HG02763 (cell line): Measurements from ENCODE around the gene DRD3.

Experiments
- ATAC-seq: cut with Tn5 transposase; IDR thresholded peaks from one replicate; pipeline ENCODE4 v1.9.1; 2021; ENCODE audit warnings: mild to moderate bottlenecking, moderate library complexity; ENCODE audit not compliant: unreplicated experiment

Gene DRD3

DNA sequence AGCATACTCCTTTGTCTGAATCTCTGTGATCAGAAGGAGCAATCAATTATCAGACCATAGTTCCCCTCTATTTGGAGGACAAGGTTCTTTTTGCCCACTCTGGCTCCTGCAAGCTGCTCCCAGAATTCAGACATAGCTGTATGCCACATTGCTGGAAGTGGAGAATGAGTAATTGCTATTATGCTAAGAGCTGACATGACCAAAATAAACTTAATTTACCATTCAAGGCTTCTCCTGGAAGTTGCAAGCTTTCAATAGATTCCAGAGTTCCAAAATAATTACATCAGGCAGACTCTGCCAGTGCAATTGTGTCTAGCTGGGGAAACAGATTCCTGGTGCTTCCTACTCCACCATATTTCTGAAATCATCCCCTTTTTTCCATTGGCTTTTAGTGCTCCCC, 7.6 kb upstream of the DRD3 start:
- no peak for ATAC-seq

DNA sequence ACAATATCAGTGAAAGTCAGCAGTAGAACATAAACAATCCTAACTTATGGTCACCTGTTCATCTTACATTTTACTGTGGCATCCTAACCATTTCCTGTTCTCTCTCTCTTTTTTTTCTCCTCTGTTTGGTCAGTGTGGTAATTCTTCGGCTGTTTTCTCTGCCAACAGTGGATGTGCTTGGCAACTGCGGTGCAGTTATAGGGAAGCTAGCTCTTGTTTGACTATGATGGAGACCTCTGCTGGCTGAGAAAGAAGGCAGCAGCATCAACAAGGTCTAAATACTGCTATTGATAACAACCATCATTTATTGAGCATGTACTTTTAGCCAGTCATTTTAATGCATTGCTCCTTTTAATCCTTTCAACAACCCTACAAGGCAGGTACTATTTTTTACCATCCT, 723 bp upstream of the DRD3 start:
- no peak for ATAC-seq

DNA sequence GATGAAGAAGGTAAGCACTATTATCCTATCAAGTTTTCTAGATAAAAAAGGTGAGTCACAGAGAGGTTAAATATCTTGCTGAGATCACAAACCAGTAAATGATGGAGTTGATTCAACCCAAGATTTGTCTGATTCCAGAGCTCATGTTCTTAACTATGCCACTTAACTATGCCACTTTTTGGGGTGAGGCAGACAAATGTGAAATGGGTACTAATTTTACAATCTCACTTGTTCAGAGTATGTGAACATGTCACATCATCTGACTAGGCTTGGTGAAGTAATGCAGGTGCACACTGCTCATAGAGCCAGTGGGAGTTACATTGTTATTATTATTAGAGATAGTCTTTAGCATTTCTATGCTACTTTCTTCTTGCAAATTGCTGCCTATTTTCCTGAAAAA, 2.0 kb downstream of the DRD3 start:
- ATAC-seq: no peak

DNA sequence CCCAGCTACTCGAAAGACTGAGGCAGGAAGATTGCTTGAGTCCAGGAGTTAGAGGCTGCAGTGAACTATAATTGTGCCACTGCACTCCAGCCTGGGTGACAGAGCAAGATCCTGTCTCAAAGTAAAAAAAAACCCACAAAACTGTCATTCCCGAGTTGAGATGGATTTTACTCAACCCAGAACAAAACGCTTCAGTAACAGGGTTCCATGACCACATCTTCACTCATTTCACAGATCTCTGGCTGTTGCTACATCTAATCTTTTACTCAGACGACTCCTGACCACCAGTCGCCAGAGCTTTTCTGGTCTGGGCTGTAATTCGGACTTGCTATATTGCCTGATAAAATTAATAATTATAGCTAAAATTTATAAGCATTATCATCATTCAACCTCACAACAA, 2.4 kb downstream of the DRD3 start:
- no peak for ATAC-seq

DNA sequence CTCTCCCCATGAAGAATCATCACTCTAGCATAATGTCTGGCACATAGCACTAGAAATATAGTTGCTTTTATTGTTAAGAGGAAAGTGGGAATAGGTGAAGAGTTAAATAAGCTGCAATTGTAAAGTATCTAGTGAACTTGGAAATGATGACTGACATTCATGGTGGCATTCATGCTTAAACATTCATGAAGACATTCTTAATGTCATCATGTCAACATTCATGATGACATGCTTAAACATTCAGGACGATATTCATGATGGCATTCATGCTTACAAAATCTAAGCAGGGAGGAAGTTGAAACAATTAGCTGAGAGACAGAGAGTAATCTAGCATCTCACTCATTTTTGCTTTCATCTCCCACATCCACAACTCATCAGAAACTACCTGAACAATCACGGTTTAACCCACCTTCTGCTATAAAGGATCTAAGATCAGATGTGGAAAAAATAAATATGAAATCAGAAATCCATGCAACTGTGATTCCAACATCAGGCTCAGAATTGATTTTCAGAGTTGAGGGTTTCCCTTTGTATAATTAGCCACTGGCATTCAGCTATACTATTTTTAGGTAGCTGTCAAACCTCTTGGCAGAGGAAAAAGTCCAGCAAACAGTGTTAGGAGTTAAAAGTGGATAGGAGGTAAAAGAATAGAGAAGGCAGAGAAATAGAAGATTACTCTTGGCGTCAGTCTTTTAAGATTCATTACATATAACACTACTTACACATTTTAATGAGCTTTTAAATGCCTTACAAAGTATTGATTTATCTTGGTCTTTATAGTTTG, 3.5 kb downstream of the DRD3 start:
- no peak for ATAC-seq

DNA sequence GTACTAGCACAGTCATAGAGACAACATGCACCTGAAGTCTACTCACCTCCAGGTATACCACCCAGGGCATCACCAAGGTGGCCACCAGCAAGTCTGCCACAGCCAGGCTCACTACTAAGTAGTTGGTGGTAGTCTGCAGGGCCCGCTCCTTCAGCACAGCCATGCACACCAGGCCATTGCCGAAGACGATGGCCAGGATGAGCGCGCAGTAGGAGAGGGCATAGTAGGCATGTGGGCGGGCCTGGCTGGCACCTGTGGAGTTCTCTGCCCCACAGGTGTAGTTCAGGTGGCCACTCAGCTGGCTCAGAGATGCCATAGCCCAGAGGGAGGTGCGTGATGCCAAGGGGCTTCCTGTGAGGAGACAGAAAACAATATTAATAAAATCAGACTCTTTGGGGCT, 7.2 kb downstream of the DRD3 start:
- no peak for ATAC-seq

DNA sequence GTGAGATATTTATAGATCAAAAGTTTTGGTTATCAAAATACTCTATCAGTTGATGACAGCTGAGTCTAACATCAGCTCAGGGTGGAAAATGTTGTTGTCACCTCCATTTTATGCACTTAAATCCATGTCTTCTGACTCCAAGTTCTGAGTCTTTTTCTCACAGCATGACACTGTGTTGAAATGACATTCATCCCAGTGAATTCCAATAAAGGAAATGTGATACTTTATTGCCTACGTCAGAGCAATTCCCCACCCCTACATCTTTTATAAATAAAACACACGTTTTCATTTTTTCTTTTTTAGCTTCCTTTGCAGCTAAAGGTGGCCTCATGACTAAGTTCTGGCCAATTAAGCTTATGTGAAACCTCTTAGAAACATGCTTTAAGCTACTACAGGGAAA, 10.7 kb downstream of the DRD3 start:
- ATAC-seq: no peak

DNA sequence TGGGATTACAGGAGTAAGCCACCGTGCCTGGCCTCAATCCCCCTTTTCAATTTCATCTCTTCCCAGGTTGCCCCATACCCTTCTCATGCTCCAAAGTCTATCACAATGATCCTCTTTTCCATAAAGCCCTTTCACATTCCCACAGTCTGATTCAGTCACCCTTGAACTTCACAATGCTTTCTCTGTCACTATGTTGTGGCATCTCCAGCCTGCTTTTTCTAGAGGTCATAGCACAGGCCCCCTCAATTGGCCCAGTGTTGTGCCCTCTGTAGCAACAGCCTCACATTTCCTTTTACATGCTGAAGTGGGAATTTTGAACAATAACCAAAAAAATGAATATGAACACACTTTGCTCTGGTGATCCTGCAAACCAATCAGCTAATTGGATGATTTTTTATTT, 21.5 kb downstream of the DRD3 start:
- ATAC-seq: no peak

DNA sequence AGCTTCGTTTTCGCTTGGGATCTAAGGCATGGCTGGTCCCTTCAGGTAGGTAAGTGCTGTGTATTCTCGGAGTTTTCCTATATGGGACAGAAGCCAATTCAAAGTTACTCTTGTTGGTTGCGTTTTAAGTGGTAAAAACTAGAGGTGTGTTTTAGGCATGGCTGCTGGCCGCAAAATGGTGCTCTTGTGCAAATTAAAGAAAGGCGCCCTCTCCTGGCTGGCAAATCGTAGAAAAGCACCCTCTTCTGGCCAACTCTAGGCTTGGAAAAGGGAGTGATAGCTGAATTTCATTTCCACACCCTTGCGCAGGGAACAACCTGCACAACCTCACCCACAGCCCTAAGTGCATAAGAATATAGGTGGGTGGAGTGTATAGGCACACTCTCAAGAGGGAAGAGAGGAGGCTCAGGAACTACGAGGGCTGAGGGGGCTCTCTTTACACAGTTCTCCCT, 23.5 kb downstream of the DRD3 start:
- no peak for ATAC-seq

DNA sequence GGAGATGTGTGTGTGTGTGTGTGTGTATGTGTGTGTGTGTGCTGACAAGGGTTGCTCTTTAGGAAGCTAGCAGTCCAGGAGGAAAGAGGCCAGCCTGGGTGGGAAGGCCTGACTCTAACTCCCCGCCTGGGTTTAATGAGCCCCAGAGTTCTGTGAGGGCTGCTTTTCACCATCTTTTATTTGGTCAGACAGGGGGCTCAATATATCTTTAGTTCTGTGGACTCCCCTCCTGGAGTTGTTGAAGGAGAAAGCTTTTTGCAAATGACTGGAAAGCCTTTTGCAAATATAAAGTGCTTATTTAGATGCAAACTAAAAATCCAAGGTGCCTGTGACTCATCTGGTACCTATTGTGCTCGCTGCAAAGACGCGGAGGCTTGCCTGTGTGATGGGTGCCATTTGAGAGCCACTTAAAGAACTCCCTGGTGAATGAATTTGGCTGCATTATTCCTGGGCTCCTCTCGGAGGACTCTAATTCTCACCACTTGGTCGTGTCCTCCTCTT, 24.5 kb downstream of the DRD3 start:
- ATAC-seq: no peak

DNA sequence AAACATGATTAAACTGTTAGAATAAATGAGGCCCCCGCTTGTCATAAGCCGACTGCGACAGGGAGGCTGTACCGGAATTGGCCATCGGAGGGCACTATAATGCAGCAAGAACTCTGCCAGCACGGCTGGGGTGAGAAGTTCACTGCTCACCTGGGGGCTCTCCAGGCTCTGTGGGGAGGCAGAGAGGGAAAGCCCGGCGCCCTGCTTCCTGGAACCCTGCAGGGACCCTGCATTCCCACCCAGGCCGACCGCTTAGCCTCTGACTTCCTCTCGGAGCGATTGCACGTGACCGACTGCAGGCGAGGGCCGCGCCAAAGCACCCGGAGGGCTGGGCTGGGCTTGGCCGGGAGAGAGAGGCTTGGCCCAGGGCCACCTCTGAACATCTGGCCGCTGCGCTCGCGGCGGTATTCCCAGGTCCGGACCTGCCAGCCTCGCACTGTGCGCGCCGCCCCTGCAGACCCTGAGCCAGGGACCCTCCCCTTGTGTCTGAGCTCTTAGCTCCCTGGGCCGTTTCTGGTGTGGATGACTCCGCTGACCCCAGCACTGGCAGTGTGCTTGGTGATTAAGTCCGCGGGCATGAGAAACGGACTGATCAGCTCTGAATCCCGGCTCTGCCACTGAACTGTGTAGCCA, 26.2 kb downstream of the DRD3 start:
- peak; percentile 87 for ATAC-seq

DNA sequence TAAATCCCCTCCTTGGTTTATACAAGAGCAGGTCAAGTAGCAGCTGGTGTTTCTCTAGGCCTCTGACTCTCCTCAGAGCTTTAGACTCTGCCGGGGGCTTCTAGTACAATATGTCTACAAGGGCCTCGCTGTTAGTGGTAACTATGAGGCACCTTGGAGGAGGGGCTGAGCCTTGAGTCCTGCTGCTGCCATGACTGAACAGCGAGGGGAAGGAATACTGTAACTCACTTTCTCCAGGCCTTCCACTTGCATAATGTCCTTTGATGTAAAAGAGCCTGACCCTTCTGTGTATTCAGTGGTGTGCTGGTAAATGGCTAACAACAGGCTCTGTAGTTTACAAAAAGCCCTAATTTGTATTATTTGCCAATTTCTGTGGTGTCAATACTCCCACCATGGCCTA, 27.8 kb downstream of the DRD3 start:
- ATAC-seq: no peak

DNA sequence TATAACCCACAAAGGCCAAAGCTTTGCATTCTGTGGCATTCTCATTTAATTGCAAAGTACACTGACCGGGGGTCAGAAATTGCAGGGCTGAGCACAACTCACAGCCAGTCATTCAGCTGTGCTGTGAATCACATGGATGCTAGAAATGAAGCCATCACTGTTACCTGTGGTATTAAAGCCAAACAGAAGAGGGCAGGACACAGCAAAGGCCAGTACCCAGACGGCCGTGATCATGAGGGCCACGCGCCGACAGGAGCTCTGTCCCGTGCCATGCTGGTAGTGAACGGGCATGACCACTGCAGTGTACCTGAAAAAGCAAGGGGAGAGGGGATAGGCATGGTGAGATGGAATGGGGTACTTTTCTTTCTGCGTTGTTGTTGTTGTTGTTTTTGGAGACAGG, 31.6 kb downstream of the DRD3 start:
- no peak for ATAC-seq

DNA sequence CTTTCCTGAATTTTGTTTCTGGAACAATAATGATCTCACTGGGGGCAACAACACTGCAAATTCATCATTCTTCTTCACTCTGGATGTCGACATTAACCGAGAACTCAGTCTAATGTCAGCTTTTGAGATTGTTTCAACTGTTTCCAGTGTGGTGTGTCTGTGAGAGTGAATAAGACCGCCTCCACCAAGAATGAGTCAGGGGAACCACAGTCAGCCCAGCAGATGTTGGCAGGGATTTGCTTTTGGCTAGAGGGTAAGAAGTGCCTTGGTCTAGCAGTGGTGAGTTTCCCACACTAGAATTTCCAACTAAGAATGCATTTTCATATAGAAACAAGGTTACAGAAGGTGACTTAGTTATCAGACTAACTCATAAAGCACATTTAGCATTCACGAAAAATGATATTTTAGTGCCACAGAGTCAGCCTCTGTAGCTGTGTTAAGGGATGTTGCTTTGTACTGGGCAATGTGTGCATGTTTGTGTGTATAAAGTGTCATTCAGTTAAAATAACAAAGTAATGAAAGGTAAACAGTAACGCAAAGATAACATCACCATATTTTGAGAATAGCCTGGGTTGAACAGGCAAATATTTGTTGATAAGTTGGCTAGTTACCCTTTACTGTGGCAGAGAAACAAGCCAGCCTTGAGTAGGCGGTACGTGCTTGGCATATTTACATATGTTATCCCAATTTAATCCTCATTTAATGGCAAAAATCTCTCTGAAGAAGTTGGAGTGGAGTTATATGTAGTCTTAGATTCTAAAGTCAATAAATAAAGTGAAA, 33.8 kb downstream of the DRD3 start:
- ATAC-seq: no peak

DNA sequence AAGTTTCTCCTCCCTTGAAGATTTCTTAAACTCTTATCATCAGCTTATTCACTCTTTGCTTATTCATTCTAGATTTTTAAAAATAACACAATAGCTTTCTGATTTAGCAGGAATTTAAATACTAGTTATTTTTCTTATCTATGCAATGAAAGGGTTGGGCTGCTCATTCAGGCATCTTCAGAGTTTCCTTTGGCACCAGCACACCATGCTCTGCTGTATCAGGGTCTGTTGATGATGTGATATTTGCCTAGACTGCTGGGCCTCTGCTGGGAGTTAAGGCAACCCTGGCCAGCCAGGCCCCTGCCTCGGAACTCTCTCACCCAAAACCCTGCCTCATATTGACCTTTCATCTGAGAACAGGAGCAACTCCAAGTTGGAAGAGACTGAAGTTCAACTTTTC, 35.0 kb downstream of the DRD3 start:
- ATAC-seq: no peak

DNA sequence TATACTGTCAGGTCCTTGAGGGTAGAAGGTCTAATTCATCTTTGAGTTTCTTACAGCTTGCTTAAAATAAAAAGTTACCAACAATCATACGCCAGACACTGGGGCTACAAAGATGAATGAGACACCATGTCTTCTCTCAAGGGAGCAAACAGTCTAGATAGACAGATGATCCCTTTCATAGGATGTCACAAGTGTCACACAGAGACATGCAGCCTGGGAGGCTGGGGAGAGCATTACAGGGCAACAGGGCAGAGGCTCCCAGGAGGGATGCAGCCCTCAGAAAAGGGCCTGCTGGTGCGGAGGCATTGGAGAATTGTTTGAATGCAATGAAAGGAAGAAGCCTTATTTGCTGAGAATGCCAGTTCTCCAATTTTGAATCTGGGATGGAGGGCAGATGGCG, 39.0 kb downstream of the DRD3 start:
- ATAC-seq: no peak

DNA sequence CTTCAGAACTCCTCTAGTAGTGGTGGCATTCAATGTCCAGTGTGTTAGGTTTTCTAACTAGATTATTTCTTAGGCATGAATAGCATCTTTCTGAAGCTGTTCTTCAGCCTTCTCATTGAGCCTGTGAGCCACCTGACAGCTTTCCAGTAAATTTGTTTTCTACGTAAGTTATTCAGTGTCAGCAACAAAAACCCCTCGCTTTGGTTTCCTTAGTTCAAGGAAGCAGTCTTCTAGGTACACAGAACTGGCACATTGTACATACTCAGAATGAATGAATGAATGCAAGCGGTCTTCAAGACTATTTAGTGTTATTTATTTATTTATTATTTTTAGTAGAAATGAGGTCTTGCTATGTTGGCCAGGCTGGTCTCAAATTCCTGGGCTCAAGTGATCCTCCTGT, 44.9 kb downstream of the DRD3 start:
- ATAC-seq: no peak

DNA sequence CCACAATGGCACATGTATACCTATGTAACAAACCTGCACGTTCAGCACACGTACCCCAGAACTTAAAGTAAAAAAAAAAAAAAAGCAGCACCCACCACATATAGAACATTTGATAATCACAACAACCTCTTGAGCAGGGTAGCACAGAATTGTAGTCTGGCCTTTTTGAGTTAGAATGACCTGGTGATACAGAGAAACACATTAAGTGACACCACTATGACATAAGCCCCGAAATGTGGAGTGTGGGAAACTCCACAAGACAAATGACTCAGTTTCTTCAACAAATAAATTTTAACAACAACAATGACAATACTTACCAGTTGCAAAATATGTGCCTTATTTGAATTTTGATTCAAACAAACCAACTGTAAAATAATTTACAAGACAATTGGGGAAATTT, 46.4 kb downstream of the DRD3 start:
- no peak for ATAC-seq

DNA sequence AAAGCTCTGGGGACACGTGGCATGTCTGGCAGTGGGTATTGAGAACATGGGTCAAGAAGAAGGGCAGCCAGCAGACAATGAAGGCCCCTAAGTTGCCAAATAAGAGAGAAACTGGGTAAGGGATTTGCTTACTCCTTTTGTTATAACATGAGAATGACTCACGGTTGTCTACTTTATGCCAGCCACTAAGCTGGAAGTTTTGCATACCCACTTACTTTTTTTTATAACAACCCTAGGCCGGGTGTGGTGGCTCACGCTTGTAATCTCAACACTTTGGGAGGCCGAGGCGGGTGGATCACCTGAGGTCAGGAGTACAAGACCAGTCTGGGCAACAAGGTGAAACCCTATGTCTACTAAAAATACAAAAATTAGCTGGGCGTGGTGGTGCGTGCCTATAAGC, 50.0 kb downstream of the DRD3 start:
- no peak for ATAC-seq

DNA sequence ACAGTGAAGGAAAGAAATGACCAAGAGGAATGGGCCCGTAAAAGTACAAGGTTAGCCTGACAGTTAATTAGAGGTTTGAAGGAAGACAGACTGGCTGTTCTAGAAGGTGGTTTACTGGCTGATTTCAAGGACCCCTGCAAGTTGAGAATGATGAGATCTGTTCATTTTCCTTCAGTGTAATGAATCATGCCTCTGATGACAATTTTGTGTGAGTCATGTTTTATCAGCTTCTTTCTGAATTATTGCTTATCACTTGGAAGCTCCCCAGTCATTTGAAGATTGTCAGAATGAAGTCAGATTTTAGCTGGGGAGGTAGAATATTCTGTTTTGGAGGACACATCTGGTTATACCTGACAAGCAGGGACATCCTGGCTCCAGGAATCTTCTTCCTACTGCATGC, 50.6 kb downstream of the DRD3 start:
- ATAC-seq: no peak

DNA sequence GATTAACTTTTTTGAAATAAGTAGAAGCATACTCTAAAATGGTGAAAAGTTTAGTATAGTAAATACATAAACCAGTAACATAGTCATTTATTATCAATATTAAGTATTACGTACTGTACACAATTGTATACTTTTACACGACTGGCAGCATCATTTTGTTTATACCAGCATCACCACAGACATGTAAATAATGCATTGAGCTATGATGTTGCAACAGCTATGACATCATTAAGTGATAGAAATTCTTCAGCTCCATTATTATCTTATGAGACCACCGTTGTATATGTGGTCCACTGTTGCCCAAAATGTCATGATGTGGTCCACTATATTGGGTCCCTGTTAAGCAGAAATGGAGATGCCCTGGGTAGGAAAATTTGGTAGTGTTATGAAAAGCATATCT, 51.3 kb downstream of the DRD3 start:
- no peak for ATAC-seq

DNA sequence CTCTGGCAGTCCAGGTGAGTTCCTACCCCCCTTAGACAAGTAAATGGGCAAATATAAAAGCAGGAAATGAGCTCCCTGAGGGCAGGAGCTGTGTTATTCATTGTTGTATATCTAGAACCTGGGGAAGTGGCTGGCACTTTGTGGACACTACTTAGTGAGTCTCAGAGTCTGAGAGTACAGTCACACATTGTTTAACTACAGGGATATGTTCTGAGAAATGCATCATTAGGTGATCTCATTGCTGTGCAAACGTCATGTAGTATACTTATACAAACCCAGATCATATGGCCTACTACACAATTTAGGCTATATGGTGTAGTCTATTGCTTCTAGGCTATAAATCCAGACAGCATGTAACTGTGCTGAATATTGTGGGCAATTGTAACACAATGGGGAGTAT, 52.4 kb downstream of the DRD3 start:
- no peak for ATAC-seq
